Hepatocyte (in vitro differentiated cells): ENCODE data around the gene STX8.

Experiments used
- EZH2 ChIP-seq: fragments of 200-600 bp; sonication (generic); IDR thresholded peaks from 2 replicates; pipeline ENCODE4 v1.6.1; 2016; ENCODE audit warnings: antibody characterized with exemption, mild to moderate bottlenecking, borderline replicate concordance
- EZH2phosphoT487 ChIP-seq: fragments of 200-600 bp; sonication (generic); IDR thresholded peaks from one replicate; pipeline ENCODE4 v1.6.1; 2018; ENCODE audit warnings: antibody characterized with exemption, mild to moderate bottlenecking, low read depth, moderate library complexity; ENCODE audit not compliant: unreplicated experiment, severe bottlenecking
- TF ChIP-seq, protein P1 (sequence below): fragments of 200-600 bp; sonication (generic); IDR thresholded peaks from 2 replicates; pipeline ENCODE4 v1.5.1; 2016; ENCODE audit warnings: antibody characterized with exemption, mild to moderate bottlenecking; ENCODE audit not compliant: poor library complexity

- TF ChIP-seq EZH2 (no peak), EZH2phosphoT487 (no peak)
- TF ChIP-seq, protein P1, sequence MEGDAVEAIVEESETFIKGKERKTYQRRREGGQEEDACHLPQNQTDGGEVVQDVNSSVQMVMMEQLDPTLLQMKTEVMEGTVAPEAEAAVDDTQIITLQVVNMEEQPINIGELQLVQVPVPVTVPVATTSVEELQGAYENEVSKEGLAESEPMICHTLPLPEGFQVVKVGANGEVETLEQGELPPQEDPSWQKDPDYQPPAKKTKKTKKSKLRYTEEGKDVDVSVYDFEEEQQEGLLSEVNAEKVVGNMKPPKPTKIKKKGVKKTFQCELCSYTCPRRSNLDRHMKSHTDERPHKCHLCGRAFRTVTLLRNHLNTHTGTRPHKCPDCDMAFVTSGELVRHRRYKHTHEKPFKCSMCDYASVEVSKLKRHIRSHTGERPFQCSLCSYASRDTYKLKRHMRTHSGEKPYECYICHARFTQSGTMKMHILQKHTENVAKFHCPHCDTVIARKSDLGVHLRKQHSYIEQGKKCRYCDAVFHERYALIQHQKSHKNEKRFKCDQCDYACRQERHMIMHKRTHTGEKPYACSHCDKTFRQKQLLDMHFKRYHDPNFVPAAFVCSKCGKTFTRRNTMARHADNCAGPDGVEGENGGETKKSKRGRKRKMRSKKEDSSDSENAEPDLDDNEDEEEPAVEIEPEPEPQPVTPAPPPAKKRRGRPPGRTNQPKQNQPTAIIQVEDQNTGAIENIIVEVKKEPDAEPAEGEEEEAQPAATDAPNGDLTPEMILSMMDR = no peak
Measured at GRCh38 chr17:9266697-9267117, 308.9 kb downstream of the STX8 start.
